Epithelial cell of esophagus (primary cell): ENCODE measurements around the gene ISCU.
"Not testable (repeated sequence)": the region's sequence is repeated elsewhere in the genome, so short reads cannot be mapped to it uniquely, and the experiment has no call there.

ENCODE experiments used
- DNase-seq: peaks from one replicate; pipeline ENCODE4 v3.0.0; 2010; ENCODE audit warnings: low read depth
- H3K4me3 ChIP-seq: 2 replicates; pipeline ENCODE4 v1.5.1; 2011; ENCODE audit warnings: mild to moderate bottlenecking, low read length, control low read depth
- CTCF ChIP-seq: IDR thresholded peaks from 2 replicates; pipeline ENCODE4 v1.5.1; 2011; ENCODE audit warnings: low read depth, mild to moderate bottlenecking, low read length, control low read depth, inconsistent platforms; ENCODE audit not compliant: insufficient read depth; ENCODE audit errors: missing control alignments

Gene ISCU

GRCh38 chr12:108614041-108614440 is 51.6 kb downstream of the ISCU start:
- no peak overlapping the region for H3K4me3 ChIP-seq
- no peak for TF ChIP-seq CTCF
- no peak for DNase-seq

- TF ChIP-seq CTCF, result no peak
- no peak for DNase-seq
- H3K4me3 ChIP-seq, result no peak overlapping the region
Observed at GRCh38 chr12:108614639-108615038, 52.2 kb downstream of the ISCU start.

GRCh38 chr12:108615918-108616317 is 53.5 kb downstream of the ISCU start:
- DNase-seq, result no peak
- H3K4me3 ChIP-seq, result no peak overlapping the region
- no peak for TF ChIP-seq CTCF

GRCh38 chr12:108616359-108616758 is 54.0 kb downstream of the ISCU start:
- H3K4me3 ChIP-seq, result no peak overlapping the region
- no peak for DNase-seq
- TF ChIP-seq CTCF, result no peak

- no peak for TF ChIP-seq CTCF
- no peak overlapping the region for H3K4me3 ChIP-seq
- DNase-seq, result no peak
Observed at GRCh38 chr12:108616941-108617858, 54.8 kb downstream of the ISCU start.

- no peak overlapping the region for H3K4me3 ChIP-seq
- TF ChIP-seq CTCF, result peak; percentile 93
- peak; percentile 81 for DNase-seq
Observed at GRCh38 chr12:108618079-108618952, 55.9 kb downstream of the ISCU start.

- DNase-seq, H3K4me3 ChIP-seq: not testable (repeated sequence)
Observed at GRCh38 chr12:108618953-108619274, 56.5 kb downstream of the ISCU start.
